Immature natural killer cell (primary cell): ENCODE results near the gene OR14I1. TPM values are rescaled to one million over a fixed set of nuclear protein-coding genes. Genes with fewer than 3 reads are reported as not detected.

ENCODE experiments used
- DNase-seq, 3 donors: peaks; one replicate each; pipeline ENCODE4 v3.0.0; 2022; ENCODE audit warnings: mixed read lengths in 1 of 3
- H3K27ac Mint-ChIP-seq, 6 donors: one replicate each; pipeline ENCODE4 v1.8.0; 2020; ENCODE audit warnings: mixed read lengths in 6 of 6, mild to moderate bottlenecking in 5 of 6, inconsistent platforms in 4 of 6, moderate library complexity in 3 of 6
- H3K27me3 Mint-ChIP-seq, 3 donors: one replicate each; pipeline ENCODE4 v1.8.0; 2020 to 2021; ENCODE audit warnings: low read depth in 3 of 3, mild to moderate bottlenecking in 3 of 3, mixed read lengths in 3 of 3, moderate library complexity in 3 of 3, inconsistent platforms in 1 of 3
- H3K36me3 Mint-ChIP-seq, 3 donors: one replicate each; pipeline ENCODE4 v1.8.0; 2020; ENCODE audit warnings: mixed read lengths in 3 of 3, inconsistent platforms in 2 of 3, mild to moderate bottlenecking in 2 of 3
- H3K4me1 Mint-ChIP-seq, 2 donors: one replicate each; pipeline ENCODE4 v1.8.0; 2020; ENCODE audit warnings: inconsistent platforms in 2 of 2, mild to moderate bottlenecking in 2 of 2, mixed read lengths in 2 of 2, moderate library complexity in 1 of 2
- H3K4me3 Mint-ChIP-seq, 5 donors: one replicate each; pipeline ENCODE4 v1.8.0; 2020; ENCODE audit warnings: mild to moderate bottlenecking in 5 of 5, mixed read lengths in 5 of 5, inconsistent platforms in 3 of 5, moderate library complexity in 3 of 5
- H3K9me3 Mint-ChIP-seq, 6 donors: one replicate each; pipeline ENCODE4 v1.8.0; 2020; ENCODE audit warnings: mild to moderate bottlenecking in 6 of 6, mixed read lengths in 6 of 6, inconsistent platforms in 4 of 6, moderate library complexity in 3 of 6
- polyA plus RNA-seq, 3 donors: library from polyadenylated mRNA; unstranded; fragments of 300-500 nt; fragmentation: Illumina TruSeq; gene quantifications; one replicate each; pipeline ENCODE4 v1.2.3, GENCODE V29; 2021

The OR14I1 gene
- polyA plus RNA-seq, result not detected

GRCh38 chr1:248702714-248703113 is at the start of gene OR14I1:
TSS of gene OR14I1 (minus strand) at chr1:248702766.
- peaks cover 3 to 6% (median 5%) of the 10 kb centered on the region in 3 donors for H3K27me3 Mint-ChIP-seq
- no peaks in the 10 kb centered on the region for H3K4me1 Mint-ChIP-seq
- no peak within 1 kb of the TSS for H3K27ac Mint-ChIP-seq
- H3K4me3 Mint-ChIP-seq, result no peak within 1 kb of the TSS
- no peaks in the 10 kb centered on the region for H3K9me3 Mint-ChIP-seq
- DNase-seq, result no peak
- no peaks in the 10 kb centered on the region for H3K36me3 Mint-ChIP-seq

- no peak for DNase-seq
- no peaks in the 10 kb centered on the region for H3K36me3 Mint-ChIP-seq
- H3K4me1 Mint-ChIP-seq, result peaks cover 3 to 10% of the 10 kb centered on the region in 2 donors
- H3K4me3 Mint-ChIP-seq, result no peak overlapping the region
- H3K27ac Mint-ChIP-seq, result peak overlapping the region in 5 of 6 donors; percentile 0 to 44 (median 23)
- H3K9me3 Mint-ChIP-seq, result no peaks in the 10 kb centered on the region
- H3K27me3 Mint-ChIP-seq, result peaks cover 0 to 5% (median 0%) of the 10 kb centered on the region in 3 donors
Observed at GRCh38 chr1:248751635-248752034, 49.1 kb upstream of the OR14I1 start.

- H3K36me3 Mint-ChIP-seq, result no peaks in the 10 kb centered on the region
- no peaks in the 10 kb centered on the region for H3K9me3 Mint-ChIP-seq
- DNase-seq, result no peak
- H3K27ac Mint-ChIP-seq, result peak overlapping the region in 4 of 6 donors; percentile 23 to 44 (median 29)
- no peak overlapping the region for H3K4me3 Mint-ChIP-seq
- H3K27me3 Mint-ChIP-seq, result peaks cover 0 to 5% (median 0%) of the 10 kb centered on the region in 3 donors
- peaks cover 3 to 10% of the 10 kb centered on the region in 2 donors for H3K4me1 Mint-ChIP-seq
Observed at GRCh38 chr1:248751142-248751541, 48.6 kb upstream of the OR14I1 start.

GRCh38 chr1:248750496-248750895 is 47.9 kb upstream of the OR14I1 start:
- Mint-ChIP-seq H3K4me1 (peaks cover 3 to 10% of the 10 kb centered on the region in 2 donors), H3K9me3 (no peaks in the 10 kb centered on the region), H3K27ac (peak overlapping the region in 2 of 6 donors; percentile 43 to 56), H3K4me3 (no peak overlapping the region), H3K27me3 (peaks cover 0 to 5% (median 0%) of the 10 kb centered on the region in 3 donors), H3K36me3 (no peaks in the 10 kb centered on the region)
- DNase-seq, result no peak

GRCh38 chr1:248748211-248748610 is 45.6 kb upstream of the OR14I1 start:
- H3K36me3 Mint-ChIP-seq, result no peaks in the 10 kb centered on the region
- peaks cover 0 to 3% (median 0%) of the 10 kb centered on the region in 3 donors for H3K27me3 Mint-ChIP-seq
- DNase-seq, result no peak
- no peaks in the 10 kb centered on the region for H3K9me3 Mint-ChIP-seq
- no peak overlapping the region for H3K27ac Mint-ChIP-seq
- H3K4me1 Mint-ChIP-seq, result peaks cover 3 to 10% of the 10 kb centered on the region in 2 donors
- no peak overlapping the region for H3K4me3 Mint-ChIP-seq

- Mint-ChIP-seq H3K4me3 (no peak overlapping the region), H3K36me3 (no peaks in the 10 kb centered on the region), H3K27ac (no peak overlapping the region), H3K4me1 (no peaks in the 10 kb centered on the region), H3K9me3 (no peaks in the 10 kb centered on the region), H3K27me3 (peaks cover 2 to 12% (median 3%) of the 10 kb centered on the region in 3 donors)
- no peak for DNase-seq
Observed at GRCh38 chr1:248740876-248741275, 38.3 kb upstream of the OR14I1 start.

GRCh38 chr1:248739572-248740205 is 37.1 kb upstream of the OR14I1 start:
- no peak for DNase-seq
- Mint-ChIP-seq H3K36me3 (peaks cover 0 to 3% (median 0%) of the 10 kb centered on the region in 3 donors), H3K27me3 (peaks cover 2 to 12% (median 3%) of the 10 kb centered on the region in 3 donors), H3K4me3 (no peak overlapping the region), H3K27ac (no peak overlapping the region), H3K9me3 (no peaks in the 10 kb centered on the region), H3K4me1 (no peaks in the 10 kb centered on the region)

- H3K4me3 Mint-ChIP-seq, result no peak overlapping the region
- H3K27ac Mint-ChIP-seq, result no peak overlapping the region
- H3K27me3 Mint-ChIP-seq, result peaks cover 2 to 12% (median 4%) of the 10 kb centered on the region in 3 donors
- DNase-seq, result no peak
- H3K9me3 Mint-ChIP-seq, result no peaks in the 10 kb centered on the region
- no peaks in the 10 kb centered on the region for H3K4me1 Mint-ChIP-seq
- peaks cover 0 to 3% (median 0%) of the 10 kb centered on the region in 3 donors for H3K36me3 Mint-ChIP-seq
Observed at GRCh38 chr1:248737457-248737856, 34.9 kb upstream of the OR14I1 start.

GRCh38 chr1:248736977-248737376 is 34.4 kb upstream of the OR14I1 start:
- Mint-ChIP-seq H3K4me1 (no peaks in the 10 kb centered on the region), H3K4me3 (no peak overlapping the region), H3K27me3 (peaks cover 3 to 12% (median 4%) of the 10 kb centered on the region in 3 donors), H3K36me3 (peaks cover 0 to 3% (median 0%) of the 10 kb centered on the region in 3 donors), H3K9me3 (no peaks in the 10 kb centered on the region), H3K27ac (no peak overlapping the region)
- DNase-seq, result no peak

- Mint-ChIP-seq H3K4me3 (no peak overlapping the region), H3K27me3 (peaks cover 1 to 9% (median 3%) of the 10 kb centered on the region in 3 donors), H3K36me3 (peaks cover 0 to 3% (median 0%) of the 10 kb centered on the region in 3 donors), H3K27ac (no peak overlapping the region), H3K4me1 (no peaks in the 10 kb centered on the region), H3K9me3 (peaks cover 0 to 2% (median 0%) of the 10 kb centered on the region in 6 donors)
- no peak for DNase-seq
Observed at GRCh38 chr1:248733566-248733965, 31.0 kb upstream of the OR14I1 start.

- Mint-ChIP-seq H3K4me1 (no peaks in the 10 kb centered on the region), H3K27ac (no peak overlapping the region), H3K27me3 (peaks cover 0 to 1% (median 1%) of the 10 kb centered on the region in 3 donors), H3K4me3 (no peak overlapping the region), H3K9me3 (peaks cover 0 to 2% (median 0%) of the 10 kb centered on the region in 6 donors), H3K36me3 (peaks cover 0 to 3% (median 0%) of the 10 kb centered on the region in 3 donors)
- DNase-seq, result no peak
Observed at GRCh38 chr1:248730507-248731335, 28.2 kb upstream of the OR14I1 start.

- Mint-ChIP-seq H3K4me1 (no peaks in the 10 kb centered on the region), H3K9me3 (peaks cover 0 to 9% (median 8%) of the 10 kb centered on the region in 6 donors), H3K27me3 (peaks cover 0 to 12% (median 6%) of the 10 kb centered on the region in 3 donors), H3K27ac (no peak overlapping the region), H3K36me3 (no peaks in the 10 kb centered on the region), H3K4me3 (no peak overlapping the region)
- no peak for DNase-seq
Observed at GRCh38 chr1:248714248-248714647, 11.7 kb upstream of the OR14I1 start.

GRCh38 chr1:248710305-248710900 is 7.8 kb upstream of the OR14I1 start:
- Mint-ChIP-seq H3K27me3 (peaks cover 0 to 12% (median 9%) of the 10 kb centered on the region in 3 donors), H3K4me1 (no peaks in the 10 kb centered on the region), H3K9me3 (peaks cover 0 to 12% (median 6%) of the 10 kb centered on the region in 6 donors), H3K36me3 (no peaks in the 10 kb centered on the region), H3K4me3 (no peak overlapping the region), H3K27ac (no peak overlapping the region)
- no peak for DNase-seq

GRCh38 chr1:248704606-248705005 is 2.0 kb upstream of the OR14I1 start:
- Mint-ChIP-seq H3K4me1 (no peaks in the 10 kb centered on the region), H3K36me3 (no peaks in the 10 kb centered on the region), H3K27ac (no peak overlapping the region), H3K4me3 (no peak overlapping the region), H3K9me3 (peaks cover 0 to 3% (median 0%) of the 10 kb centered on the region in 6 donors), H3K27me3 (peaks cover 0 to 4% (median 3%) of the 10 kb centered on the region in 3 donors)
- DNase-seq, result no peak
